ENCODE measurements around the gene THOP1.
"Not testable (repeated sequence)": the region's sequence is repeated elsewhere in the genome, so short reads cannot be mapped to it uniquely, and the experiment has no call there.

The THOP1 gene

DNA sequence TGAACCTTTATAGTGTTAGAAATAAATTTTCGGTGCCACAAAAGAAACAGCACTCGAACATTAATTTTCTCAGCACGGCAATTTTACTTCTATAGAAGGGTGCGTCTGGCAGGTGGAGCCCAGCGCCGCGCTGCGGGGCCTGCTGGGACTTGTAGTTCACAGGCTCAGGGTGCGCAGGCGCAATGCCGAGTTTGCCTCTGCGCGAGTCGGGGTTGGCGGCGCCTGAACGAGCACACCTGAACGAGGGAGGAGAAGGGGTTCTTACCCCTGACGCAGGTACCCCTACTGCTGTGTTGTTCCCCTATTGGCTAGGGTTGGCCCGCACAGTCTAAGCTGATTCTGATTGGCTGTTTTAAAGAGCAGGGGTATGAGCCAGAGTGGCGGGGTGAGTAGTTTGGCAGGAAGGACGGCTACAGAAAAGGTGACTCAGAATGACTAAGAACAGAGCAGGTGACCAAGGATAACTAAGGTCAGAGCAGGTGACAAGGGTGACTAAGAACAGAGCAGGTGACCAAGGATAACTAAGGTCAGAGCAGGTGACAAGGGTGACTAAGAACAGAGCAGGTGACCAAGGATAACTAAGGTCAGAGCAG, 32.0 kb downstream of the THOP1 start:
- DNase-seq: not testable (repeated sequence)

DNA sequence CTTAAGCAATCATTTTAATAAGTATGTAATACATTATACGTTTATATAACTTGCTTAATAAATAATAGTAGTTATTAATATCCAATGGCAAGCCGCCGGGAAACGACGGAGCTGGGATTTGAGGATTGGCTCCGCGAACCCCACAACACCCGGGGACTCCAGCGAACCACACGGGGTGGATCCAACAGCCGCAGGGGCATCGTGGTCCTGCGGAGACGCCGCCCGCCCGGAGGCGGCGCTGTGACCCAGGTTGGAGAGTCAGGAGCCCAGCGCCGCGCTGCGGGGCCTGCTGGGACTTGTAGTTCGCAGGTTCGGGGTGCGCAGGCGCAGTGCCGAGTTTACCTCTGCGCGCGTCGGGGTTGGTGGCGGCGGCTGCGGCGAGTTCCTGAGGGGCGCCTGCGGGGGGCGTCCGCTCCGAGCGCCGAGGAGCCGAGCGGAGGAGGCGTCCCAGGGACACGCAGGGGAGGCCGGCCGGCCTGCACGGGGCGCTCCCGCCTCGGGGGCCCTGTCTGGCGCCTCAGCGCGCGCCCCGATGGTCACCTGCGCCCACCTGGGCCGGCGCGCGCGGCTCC, 34.3 kb downstream of the THOP1 start, which contains the start of gene ZNF554:
ZNF554 (plus strand) TSS at position 329 of the 572 bp plus-strand sequence; CDS start at position 533, 204 bp downstream.
- peak; percentile 73 for DNase-seq

DNA sequence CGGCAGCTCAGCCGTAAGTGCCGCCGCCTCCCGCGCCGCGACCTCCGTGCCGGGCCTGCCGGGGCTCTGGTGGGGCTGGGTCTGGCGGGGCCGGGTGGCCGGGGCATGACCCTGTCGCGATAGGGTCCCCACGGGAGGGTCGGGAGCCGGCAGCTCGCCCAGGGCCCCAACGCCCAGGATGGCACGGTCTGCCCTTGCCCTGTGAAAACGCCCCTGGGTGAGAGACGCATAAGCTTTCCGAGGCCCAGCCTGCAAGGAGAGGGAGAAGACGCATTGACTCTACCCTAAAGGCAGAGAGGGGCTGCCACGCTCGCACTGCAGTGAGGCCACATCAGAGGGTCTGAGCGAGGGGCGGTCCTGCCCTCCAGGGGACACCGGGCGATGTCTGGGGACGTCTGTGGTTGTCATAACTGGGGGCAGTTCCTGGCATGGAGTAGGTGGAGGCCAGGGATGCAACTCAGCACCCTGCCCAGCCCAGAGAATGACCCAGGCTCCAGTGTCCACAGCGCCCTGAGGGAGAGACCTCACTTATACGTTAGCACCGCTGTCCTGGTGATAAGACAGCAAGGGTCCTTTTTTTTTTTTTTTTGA, 34.9 kb downstream of the THOP1 start:
- no peak for DNase-seq

DNA sequence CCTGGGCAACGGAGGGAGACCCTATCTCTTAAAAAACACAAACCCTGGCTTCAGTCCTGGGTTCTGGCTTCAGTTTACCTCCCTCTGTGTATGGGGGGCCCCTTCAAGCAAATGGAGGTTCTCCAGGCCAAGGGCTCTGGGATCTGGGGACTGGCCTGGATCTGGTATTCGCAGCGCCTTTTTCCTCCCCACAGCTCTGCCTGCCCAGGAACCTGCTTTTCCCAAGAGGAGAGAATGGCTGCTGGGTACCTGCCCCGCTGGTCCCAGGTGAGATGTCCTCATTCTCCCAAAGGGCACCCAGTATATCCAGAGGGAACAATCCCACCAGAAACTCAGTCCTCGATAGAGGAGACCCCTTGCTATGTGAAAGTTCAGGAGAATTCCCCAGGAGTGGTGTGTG, 37.5 kb downstream of the THOP1 start:
- no peak for DNase-seq

DNA sequence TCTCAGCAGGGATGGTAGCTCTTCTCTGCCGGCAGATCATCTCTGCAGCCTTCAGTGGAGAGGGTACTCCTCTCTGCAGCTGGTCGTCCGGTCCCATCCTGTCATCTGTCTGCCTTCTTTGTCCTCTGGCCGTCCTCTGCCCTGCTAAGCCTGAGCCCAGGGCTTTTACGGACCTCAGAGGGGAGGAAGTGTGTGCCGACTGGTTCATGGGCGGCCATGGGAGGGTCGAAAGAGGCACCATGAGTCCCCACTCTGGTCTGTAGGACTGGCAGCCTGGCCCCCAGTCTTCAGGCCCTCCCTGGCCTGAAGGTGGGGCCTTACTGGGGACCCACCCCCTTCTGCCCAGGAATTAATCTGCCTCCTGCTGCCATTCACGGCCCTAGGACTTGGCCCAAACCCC, 38.3 kb downstream of the THOP1 start:
- no peak for DNase-seq

DNA sequence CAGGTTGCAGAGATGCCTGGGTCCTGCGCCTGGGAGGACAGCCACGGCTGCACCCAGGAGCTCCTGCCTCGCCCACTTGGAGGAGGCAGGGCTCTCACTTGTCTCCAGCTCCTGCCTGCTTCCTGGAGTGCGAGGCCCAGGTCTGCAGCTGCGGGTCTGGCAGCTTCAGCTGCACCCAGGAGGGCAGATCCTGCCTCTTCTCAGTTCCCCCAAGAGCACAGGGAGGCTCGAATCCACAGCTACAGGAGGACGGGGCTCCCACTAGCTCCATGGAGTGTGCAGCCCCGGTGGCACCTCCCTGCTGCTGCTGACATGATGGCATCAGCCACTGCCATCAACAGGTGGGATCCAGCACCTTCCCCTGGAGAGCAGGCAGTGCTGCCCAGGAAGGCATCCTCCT, 38.8 kb downstream of the THOP1 start:
- no peak for DNase-seq

DNA sequence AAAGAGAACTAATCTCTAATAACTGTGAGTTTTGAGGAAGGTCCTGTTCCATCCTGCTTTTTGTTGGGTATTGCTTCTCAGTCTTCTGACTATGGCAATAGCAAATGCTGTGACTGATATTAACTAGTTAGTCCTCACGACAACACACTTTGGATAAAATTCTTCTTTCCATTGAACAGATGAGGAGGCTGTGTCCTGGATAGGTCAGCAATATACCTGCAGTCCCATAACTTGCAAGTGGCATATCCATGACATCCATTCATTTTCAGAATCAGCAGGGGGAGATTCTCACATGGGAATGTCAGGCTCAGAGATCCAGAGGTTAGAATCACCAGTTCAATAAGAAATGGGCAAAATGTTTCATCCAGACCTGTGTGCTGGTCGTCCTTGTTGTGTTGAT, 41.7 kb downstream of the THOP1 start:
- DNase-seq: no peak

DNA sequence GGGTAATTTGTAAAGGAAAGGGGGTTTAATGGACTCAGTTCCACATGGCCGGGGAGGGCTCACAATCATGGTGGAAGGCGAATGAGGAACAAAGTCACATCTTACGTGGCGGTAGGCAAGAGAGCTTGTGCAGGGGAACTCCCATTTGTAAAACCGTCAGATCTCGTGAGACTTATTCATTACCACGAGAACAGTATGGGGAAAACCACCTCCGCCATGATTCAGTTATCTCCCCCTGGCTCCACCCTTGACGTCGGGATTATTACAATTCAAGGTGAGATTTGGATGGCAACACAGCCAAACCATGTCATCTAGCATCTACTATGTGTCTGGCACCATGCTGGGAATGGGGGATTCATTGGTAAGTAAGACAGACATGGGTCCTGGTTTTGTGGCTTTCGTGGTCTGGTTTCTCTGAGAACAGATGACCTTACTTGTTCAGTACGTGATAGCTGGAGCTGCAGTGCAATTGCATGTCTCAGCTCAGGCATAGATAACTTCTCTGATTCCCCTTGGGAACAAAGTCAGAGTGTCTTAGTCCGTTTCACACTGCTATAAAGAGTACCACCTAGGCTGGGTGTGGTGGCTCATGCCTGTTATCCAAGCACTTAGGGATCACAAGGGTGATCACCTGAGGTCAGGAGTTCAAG, 42.7 kb downstream of the THOP1 start:
- no peak for DNase-seq

DNA sequence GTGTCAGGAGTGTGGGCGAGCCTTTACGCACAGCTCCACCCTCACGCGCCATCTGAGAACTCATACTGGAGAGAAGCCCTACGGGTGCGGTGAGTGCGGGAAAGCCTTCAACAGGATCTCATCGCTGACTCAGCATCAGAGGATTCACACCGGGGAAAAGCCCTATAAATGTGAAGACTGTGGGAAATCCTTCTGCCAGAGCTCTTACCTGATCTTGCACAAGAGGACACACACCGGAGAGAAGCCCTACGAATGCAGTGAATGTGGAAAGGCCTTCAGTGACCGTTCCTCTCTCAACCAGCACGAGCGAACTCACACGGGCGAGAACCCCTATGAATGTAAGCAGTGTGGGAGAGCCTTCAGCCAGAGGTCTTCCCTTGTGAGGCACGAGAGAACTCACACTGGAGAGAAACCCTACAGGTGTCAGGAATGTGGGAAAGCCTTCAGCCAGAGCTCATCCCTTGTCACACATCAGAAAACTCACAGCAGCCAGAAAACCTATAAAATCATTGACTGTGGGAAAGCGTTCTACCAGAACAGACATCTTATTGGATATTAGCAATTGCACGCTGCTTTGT, 49.1 kb downstream of the THOP1 start:
- DNase-seq: no peak

DNA sequence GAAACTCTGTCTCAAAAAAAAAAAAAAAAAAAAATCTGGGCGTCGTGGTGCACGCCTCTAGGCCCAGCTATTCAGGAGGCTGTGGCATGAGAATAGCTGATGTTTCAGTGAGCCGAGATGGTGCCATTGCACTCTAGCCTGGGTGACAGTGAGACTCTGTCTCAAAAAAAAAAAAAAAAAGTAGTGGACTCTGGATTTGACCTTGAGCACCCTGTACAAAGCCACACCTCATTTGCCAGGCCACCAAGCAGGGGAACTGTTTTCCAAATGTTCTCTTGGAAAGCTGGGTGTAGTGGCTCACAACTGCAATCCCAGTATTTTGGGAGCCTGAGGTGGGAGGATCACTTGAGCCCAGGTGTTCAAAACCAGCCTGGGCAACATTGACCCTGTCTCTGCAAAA, 52.1 kb downstream of the THOP1 start:
- no peak for DNase-seq

DNA sequence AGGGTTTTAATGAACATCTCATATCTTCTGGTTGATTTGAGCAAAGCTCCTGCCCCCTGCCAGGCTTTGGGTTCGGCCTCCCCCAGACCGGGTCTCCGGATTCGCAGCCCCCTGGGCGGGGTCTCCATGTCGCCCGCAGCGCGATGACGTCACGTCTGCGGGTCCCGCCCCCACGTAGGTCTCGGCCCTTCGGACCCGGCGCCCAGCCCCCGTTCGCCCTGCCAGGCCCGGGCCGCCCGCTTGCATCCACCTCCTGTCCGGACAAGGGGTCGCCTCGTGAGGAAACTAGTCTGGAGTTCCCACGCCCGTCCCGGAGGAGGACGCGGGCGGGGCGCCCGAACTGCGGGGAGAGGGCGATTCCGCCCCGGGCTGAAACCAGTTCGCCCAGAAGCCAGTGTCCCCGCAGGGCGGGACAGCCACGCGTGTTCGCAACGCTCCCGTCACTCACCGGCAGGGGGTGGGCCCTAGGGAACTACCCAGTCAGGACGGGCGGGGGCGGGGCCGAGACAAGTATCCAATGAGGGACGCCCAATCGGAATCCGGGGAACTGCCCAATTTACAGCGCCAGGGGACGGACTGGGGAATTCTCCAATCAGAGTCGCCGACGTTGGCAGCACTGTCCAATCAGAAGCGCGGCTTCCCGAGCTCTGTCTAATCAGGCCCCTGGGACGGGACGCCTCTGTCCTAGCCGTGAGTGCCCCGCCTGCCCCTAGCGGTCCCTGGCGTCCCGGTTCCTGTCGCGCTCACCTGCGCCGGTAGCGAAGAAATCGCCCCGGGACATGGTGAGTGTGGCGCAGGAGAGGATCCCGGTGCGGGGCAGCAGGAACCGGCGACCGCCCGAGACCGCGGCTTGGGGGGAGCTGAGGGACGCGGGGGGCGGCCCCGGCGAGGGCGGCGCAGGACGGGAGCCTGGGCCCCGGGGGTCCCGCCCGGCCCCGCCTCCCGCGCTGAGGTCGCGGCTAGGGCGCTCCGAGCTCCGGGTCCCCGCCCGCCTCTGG, 55.8 kb downstream of the THOP1 start, which contains the start of gene ZNF555:
ZNF555 (plus strand) TSS at position 682 of the 998 bp plus-strand sequence; CDS start at position 780, 98 bp downstream.
- DNase-seq: peak; percentile 87

DNA sequence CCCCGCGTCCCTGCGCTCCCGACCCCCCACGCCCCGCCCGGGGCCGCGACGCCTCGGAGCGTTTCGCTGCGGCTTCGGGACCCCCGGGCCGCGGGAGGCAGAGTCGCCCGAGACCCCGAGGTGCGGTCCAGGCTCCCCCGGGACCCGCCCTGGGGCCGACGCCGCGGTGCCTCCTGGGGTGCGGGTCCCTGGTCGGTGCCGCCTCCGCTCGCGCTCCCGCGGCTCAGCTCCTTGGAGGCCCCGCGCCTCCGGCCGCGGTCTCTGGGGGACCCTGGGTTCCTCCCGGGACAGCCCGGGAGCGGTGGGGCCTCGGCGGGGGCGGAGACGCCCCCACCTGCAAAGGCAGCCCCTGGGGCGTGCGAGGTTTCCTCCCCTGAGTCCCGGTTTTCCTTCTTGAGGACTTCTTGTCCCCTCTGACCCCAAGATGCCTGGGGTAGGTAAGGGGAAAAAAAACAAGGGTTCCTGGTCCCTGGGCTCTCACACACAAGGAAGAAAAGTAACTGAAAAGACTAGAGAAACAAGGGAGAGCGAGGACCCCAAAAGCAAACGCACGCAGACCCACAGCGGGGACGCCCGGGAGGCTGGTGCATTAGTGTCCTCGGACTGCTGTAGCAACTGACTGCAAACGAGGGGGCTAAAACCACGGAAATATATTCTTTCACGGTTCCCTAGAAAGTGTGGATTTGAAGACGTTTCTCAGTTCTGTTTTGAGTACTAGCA, 56.7 kb downstream of the THOP1 start:
- DNase-seq: no peak

DNA sequence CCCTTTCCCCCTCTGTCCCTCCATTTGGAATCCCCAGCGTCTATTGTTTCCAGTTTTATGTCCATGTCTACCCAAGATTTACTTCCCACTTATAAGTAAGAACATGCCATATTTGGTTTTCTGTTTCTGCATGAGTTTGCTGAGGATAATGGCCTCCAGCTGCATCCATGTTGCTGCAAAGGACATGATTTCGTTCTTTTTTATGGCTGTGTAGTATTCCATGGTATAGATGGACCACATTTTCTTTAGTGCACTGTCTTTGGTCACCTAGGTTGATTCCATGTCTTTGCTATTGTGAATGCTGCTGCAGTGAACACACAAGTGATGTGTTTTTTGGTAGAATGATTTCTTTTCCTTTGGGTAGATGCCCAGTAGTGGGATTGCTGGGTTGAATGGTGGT, 59.8 kb downstream of the THOP1 start:
- DNase-seq: no peak

DNA sequence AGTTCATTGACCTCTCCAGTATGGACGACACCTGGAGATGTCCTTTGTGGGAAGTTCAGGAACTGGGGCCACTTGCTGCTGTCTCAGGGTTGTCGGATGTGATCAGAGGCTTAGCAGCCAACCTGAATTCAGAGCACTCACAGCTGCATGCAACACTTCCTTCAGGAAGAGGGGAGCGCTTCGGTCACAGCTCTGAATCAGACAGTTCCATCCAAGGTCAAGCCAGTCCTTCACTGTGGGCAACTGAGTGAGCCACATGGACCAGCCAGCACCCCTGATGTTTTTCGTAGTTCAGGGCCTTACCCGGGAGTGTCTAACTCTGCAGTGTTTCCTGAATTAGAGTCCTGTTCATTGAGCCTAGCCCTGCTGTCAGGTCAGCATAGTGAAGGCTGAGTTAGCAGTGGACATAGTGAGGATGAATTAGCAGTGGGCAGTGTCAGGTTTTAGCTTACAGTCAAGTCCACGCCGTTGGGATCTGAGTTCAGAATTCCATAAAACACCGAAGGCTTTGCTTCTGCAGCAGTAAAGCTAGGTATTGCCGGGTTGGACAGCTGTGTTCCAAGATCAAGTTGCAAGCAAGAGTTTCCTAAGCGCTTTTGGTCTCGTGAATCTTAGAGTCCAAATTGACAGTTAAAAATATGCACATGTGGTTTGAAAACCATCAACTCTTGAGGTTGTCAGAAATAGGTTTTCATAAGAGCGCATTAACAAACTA, 61.0 kb downstream of the THOP1 start:
- DNase-seq: no peak

DNA sequence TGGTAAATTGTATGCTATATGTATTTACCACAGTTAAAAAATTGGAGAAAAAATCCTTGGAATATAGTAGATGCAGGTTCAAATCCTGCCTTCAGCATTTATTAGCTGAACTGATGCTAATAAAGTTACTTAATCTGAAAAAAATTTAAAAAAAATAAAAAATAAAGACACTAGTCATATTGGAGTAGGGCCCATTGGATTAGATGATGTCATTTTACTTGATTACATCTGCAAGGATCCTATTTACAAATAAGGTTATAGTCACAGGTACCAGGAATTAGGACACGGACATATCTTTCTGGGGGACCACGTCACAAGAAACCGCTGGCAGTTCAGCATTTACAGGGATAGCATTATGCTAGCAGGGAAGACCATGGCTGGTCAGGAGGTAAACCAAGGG, 62.2 kb downstream of the THOP1 start:
- DNase-seq: no peak

DNA sequence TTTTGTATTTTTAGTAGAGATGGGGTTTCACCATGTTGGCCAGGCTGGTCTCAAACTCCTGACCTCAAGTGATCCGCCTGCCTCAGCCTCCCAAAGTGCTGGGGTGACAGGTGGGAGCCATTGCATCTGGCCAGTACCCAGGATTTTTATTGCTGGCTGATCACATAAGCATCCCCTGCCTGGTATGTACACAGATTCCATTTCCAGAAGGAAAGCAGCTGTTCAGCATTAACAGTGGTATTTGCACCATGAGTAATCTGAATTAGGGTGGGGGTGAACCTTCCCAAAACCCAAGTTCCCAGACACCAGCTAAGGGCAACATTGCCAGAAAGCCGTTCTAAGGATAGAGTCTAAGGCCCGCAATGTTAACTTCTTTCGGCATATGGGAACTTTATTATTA, 63.3 kb downstream of the THOP1 start:
- no peak for DNase-seq

DNA sequence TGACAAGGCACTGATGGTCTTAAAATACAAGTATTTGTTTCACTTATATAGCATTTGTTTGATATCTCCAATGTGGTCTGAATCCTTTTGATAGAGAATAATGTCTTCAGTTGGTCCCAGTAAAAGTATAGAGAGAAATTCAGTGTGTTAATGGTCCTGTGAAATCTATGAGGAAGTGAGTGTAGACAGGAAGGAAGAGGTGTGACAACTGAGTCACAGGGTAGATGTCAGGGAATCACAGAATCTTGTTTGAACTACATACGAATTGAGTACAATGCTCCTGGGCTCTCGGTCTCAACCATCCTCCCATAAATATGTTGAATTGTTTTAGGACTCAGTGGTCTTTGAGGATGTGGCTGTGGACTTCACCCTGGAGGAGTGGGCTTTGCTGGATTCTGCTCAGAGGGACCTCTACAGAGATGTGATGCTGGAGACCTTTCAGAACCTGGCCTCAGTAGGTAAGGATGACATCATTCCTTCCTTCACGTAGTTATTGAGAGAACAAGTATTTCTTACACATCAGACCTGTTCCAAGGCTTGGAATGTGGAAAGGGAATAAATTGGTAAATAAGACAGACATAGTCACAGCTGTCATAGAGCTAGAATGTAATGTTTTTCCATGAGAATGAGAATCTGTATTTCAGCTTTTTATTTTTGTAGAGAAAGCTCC, 65.1 kb downstream of the THOP1 start:
- no peak for DNase-seq

DNA sequence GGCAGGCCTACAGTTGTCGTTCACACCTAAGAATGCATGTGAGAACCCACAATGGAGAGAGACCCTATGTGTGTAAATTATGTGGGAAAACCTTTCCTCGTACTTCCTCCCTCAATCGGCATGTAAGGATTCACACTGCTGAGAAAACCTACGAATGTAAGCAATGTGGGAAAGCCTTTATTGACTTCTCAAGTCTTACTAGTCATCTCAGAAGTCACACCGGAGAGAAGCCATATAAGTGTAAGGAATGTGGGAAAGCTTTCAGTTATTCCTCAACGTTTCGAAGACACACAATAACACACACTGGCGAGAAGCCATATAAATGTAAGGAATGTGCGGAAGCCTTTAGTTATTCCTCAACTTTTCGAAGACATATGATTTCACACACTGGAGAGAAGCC, 67.3 kb downstream of the THOP1 start:
- no peak for DNase-seq

DNA sequence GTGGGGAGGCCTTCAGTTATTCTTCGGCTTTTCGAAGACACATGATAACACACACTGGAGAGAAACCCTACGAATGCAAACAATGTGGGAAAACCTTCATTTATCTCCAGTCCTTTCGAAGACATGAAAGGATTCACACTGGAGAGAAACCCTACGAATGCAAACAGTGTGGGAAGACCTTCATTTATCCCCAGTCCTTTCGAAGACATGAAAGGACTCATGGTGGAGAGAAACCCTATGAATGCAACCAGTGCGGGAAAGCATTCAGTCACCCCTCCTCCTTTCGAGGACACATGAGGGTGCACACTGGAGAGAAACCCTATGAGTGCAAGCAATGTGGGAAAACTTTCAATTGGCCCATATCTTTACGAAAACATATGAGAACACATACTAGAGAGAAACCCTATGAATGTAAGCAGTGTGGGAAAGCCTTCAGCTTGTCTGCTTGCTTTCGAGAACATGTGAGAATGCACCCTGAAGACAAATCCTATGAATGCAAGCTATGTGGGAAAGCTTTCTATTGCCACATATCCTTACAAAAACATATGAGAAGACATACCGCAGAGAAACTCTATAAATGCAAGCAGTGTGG, 67.8 kb downstream of the THOP1 start:
- DNase-seq: no peak

DNA sequence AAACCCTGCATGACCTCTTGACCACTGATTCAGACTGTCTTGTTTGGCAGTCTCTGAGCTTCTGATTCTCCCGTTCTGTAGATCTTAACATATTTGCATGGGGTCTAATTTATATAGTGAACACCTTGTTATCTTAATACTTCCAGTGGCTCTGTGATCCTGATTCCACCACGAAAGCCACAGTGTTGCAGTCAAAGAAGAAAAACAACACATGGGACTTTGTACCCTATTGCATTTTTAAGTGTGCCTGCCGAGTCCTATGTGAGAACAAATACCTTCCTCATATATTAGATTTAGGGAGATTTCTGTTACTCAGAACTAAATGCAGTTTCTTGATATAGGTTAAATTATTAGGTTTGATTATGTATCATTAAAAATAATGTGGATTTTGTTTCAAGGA, 69.5 kb downstream of the THOP1 start:
- DNase-seq: no peak

Data from NCI-H510A treated with DMSO at 0.1 percent for 48 hours (cell line).